ENCODE data around the gene ROBO3.

- TF ChIP-seq CTCF (IDR thresholded peaks at IDR 0.05) (no peak), POLR2A (IDR thresholded peaks at IDR 0.05) (no peak)
Observed at GRCh38 chr11:124902616-124903015, 37.4 kb downstream of the ROBO3 start.

All from uterus (tissue), 2 donors.